Epithelial cell of esophagus (primary cell): ENCODE data around the gene SLC5A5.

Experiments used
- DNase-seq: peaks from one replicate; pipeline ENCODE4 v3.0.0; 2010; ENCODE audit warnings: low read depth
- H3K4me3 ChIP-seq: 2 replicates; pipeline ENCODE4 v1.5.1; 2011; ENCODE audit warnings: mild to moderate bottlenecking, low read length, control low read depth
- TF ChIP-seq, protein P1 (sequence below): IDR thresholded peaks from 2 replicates; pipeline ENCODE4 v1.5.1; 2011; ENCODE audit warnings: low read depth, mild to moderate bottlenecking, low read length, control low read depth, inconsistent platforms; ENCODE audit not compliant: insufficient read depth; ENCODE audit errors: missing control alignments

The SLC5A5 gene

DNA sequence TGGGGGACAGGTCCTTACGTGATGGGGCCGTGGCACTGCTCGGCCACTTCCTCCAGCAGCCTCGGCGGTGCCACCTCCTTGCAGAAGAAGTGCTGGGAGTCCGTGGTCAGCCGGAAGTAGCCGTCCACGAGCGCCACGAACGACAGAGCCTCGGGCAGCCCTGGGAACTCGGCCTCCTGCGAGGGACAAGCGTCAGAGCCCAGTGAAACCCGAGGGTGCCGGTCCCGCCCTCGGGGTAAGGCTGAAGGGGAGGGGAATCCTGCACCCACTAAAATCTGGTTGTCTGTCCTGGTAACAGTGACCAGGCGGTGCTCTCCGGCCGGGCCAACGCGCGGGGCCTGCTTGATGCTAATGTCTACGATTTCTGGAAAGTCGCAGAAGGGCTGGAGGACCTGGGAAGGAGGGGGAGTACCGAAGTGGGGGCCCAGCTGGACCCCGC, 30.4 kb upstream of the SLC5A5 start:
- TF ChIP-seq, protein P1, sequence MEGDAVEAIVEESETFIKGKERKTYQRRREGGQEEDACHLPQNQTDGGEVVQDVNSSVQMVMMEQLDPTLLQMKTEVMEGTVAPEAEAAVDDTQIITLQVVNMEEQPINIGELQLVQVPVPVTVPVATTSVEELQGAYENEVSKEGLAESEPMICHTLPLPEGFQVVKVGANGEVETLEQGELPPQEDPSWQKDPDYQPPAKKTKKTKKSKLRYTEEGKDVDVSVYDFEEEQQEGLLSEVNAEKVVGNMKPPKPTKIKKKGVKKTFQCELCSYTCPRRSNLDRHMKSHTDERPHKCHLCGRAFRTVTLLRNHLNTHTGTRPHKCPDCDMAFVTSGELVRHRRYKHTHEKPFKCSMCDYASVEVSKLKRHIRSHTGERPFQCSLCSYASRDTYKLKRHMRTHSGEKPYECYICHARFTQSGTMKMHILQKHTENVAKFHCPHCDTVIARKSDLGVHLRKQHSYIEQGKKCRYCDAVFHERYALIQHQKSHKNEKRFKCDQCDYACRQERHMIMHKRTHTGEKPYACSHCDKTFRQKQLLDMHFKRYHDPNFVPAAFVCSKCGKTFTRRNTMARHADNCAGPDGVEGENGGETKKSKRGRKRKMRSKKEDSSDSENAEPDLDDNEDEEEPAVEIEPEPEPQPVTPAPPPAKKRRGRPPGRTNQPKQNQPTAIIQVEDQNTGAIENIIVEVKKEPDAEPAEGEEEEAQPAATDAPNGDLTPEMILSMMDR: no peak
- H3K4me3 ChIP-seq: no peak overlapping the region
- no peak for DNase-seq

GRCh38 chr19:17841810-17842662, 29.7 kb upstream of the SLC5A5 start:
- DNase-seq: peak; percentile 90
- peak overlapping the region; percentile 45 for H3K4me3 ChIP-seq
- TF ChIP-seq, protein P1: no peak

GRCh38 chr19:17842663-17843291, 29.0 kb upstream of the SLC5A5 start:
- DNase-seq: no peak
- H3K4me3 ChIP-seq: peak overlapping the region; percentile 45
- TF ChIP-seq, protein P1: no peak

DNA sequence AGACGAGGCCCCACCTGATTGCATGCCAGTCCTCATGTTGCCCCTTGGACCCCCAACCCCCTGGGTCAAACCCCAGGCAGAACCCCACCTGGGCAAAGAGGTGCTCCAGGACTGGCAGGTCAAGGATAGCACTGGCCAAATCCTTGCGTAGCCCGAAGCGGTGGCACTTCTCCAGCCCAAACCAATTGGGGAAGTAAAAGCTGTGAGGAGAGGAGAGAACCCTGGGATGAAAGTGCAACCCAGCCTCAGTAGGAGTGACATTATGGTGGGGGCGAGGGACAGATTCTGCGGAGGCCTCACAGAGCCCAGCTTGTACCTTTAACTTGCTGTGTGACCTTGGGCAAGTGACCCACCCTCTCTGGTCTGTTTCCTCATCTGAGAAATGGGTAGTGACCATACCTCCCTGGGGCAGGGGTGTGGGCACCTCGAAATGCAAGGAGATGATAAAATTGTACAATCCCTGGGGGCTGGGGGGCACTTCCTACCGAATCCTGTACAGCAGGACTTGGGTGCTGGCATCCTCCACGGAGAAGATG, 28.4 kb upstream of the SLC5A5 start:
- TF ChIP-seq, protein P1: no peak
- DNase-seq: no peak
- no peak overlapping the region for H3K4me3 ChIP-seq

GRCh38 chr19:17843908-17844490, 27.7 kb upstream of the SLC5A5 start:
- H3K4me3 ChIP-seq: no peak overlapping the region
- DNase-seq: no peak
- TF ChIP-seq, protein P1: no peak

GRCh38 chr19:17846146-17846545, 25.6 kb upstream of the SLC5A5 start:
- no peak overlapping the region for H3K4me3 ChIP-seq
- TF ChIP-seq, protein P1: no peak
- DNase-seq: no peak
